PC-3 (cell line): ENCODE results near the gene MVB12B.

ENCODE experiments used
- CTCF ChIP-seq: fragments of 300-600 bp; sonication (generic); conservative IDR thresholded peaks from 2 replicates; pipeline ENCODE4 v1.5.1; 2017; ENCODE audit warnings: antibody characterized with exemption, low read depth, mild to moderate bottlenecking, low read length
- EZH2 ChIP-seq: fragments of 300-600 bp; sonication (generic); IDR thresholded peaks from one replicate; pipeline ENCODE4 v1.6.1; 2017; ENCODE audit warnings: antibody characterized with exemption, mild to moderate bottlenecking, low read length; ENCODE audit not compliant: unreplicated experiment
- EZH2phosphoT487 ChIP-seq: fragments of 300-600 bp; sonication (generic); IDR thresholded peaks from 2 replicates; pipeline ENCODE4 v1.6.1; 2018; ENCODE audit warnings: mild to moderate bottlenecking, antibody characterized with exemption, low read length, borderline replicate concordance

- TF ChIP-seq EZH2phosphoT487 (no peak), CTCF (no peak), EZH2 (no peak)
Observed at GRCh38 chr9:126549246-126550006, 222.8 kb downstream of the MVB12B start.
